Measurements from ENCODE around the gene FMN1.

The FMN1 gene

DNA sequence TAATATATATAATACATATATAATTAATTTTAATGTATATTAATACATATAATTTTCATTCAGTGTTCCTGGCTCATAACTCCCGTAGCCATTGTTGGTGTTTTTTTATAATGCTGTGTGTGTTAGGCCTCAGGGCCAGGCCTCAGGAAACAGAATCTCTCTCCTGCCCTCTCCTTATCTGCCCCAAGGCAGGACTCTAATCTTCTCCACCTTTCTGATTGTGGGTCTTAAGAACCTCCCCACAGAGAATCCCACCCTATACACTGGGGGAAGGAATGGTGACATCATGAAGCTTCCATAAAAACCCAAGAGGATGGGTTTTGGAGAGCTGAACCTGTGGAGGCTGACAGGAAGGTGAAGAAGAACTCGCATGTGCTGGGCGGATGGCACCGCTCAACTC, 4.0 kb upstream of the FMN1 start:
- TF ChIP-seq ZFX (IDR thresholded peaks at IDR 0.05) = no peak
- TF ChIP-seq CTCF (conservative IDR thresholded peaks at IDR 0.05) = no peak
- H3K27ac ChIP-seq = no peak overlapping the region

DNA sequence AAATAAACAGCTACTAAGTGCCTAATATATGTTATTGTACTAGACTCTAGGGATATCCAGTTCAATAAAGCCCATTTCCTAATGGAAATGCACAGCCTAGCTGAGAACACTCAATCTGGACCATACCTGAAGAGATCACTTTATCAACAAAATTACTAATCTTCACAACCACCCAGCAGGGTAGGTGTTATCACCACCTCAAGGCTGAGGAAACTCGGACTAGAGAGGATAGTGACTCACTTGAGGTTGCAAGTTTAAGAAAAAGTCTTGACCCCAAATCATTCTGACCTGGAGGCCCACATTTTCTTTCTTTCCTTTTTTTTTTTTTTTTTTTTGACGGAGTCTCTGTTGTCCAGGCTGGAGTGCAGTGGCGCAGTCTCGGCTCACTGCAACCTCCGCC, 3.1 kb upstream of the FMN1 start:
- no peak for TF ChIP-seq ZFX (IDR thresholded peaks at IDR 0.05)
- no peak for TF ChIP-seq CTCF (conservative IDR thresholded peaks at IDR 0.05)
- H3K27ac ChIP-seq = no peak overlapping the region

DNA sequence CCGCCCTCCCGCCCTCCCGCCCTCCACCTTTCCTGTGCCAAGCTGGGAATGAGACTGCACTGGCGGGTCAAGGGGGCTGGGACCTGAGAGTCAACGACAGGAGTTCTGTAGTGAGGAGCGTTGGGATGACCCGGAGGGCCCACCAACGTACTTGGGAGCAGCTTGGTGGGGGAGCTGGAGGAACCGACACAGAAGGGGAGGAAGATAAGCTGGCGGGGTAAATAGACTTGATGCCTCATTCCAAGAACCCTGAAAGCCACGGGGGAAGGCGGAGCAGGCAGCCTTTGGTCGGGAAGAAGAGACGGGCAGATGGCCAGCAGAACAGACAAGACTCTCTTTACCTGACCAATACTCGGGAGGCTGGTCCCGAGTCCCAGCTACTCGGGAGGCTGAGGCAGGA, 277 bp downstream of the FMN1 start:
- no peak overlapping the region for H3K27ac ChIP-seq
- no peak for TF ChIP-seq ZFX (IDR thresholded peaks at IDR 0.05)
- TF ChIP-seq CTCF (conservative IDR thresholded peaks at IDR 0.05) = no peak

DNA sequence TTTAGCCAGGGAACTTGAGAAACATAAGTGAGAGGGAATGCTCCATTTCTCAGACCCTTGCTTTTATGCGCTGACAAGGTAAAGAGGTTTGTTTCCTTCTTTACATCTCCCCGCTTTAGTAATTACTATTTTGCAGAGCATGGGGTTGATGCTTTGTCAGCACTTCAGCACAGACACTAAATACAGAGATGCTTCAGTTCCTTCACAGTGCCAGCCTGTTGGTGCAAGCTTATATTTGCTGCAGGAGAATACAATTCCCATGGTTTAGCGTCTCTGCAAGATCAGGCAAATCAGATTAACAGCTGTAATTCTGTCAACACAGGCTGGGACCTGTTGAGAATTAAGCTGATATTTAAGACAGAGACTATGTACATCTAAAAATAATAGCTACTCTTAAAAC, 2.9 kb downstream of the FMN1 start:
- TF ChIP-seq ZFX (IDR thresholded peaks at IDR 0.05) (no peak), CTCF (conservative IDR thresholded peaks at IDR 0.05) (no peak)

GRCh38 chr15:33190539-33190938, 4.0 kb downstream of the FMN1 start:
- no peak overlapping the region for H3K27ac ChIP-seq

More for the DNA sequence above, 2.9 kb downstream of the FMN1 start:
- H3K27ac ChIP-seq = no peak overlapping the region

GRCh38 chr15:33188641-33189257, 5.8 kb downstream of the FMN1 start:
- TF ChIP-seq ZFX (IDR thresholded peaks at IDR 0.05) = no peak
- no peak for TF ChIP-seq CTCF (conservative IDR thresholded peaks at IDR 0.05)
- no peak overlapping the region for H3K27ac ChIP-seq

More at GRCh38 chr15:33190539-33190938, 4.0 kb downstream of the FMN1 start:
- TF ChIP-seq ZFX (IDR thresholded peaks at IDR 0.05) (no peak), CTCF (conservative IDR thresholded peaks at IDR 0.05) (no peak)

- H3K27ac ChIP-seq = no peak overlapping the region
- TF ChIP-seq CTCF (conservative IDR thresholded peaks at IDR 0.05) (no peak), ZFX (IDR thresholded peaks at IDR 0.05) (no peak)
Observed at GRCh38 chr15:33188159-33188558, 6.4 kb downstream of the FMN1 start.

Data from C4-2B (cell line).